Measurements from ENCODE around the gene CATSPERD.

Gene CATSPERD

DNA sequence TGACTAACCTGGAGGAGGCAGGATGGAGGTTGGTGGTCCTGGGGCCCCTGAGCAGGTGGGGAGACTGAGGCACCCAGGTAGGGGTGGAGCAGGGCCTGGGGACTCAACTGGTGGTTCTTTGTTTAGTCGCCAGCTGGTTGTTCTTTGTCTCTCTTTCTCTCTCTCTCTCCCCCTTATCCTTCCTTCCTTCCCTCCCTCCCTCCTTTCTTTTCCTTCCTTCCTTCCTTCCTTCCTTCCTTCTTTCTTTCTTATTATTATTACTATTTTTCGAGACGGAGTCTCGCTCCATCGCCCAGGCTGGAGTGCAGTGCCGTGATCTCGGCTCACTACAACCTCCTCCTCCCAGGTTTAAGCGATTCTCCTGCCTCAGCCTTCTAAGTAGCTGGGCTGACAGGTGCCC lies 77.8 kb downstream of the CATSPERD start:
- Histone ChIP-seq H3K27me3 (ENCODE audit: control insufficient read depth, insufficient read depth, low read length) (peaks cover 36% of the 10 kb centered on the region), H3K36me3 (ENCODE audit: insufficient read depth, low read length) (no peaks in the 10 kb centered on the region), H3K4me2 (ENCODE audit: low read length) (no peak overlapping the region), H3K9me3 (replicated peaks; ENCODE audit: low read length) (no peaks in the 10 kb centered on the region), H3K4me1 (ENCODE audit: control insufficient read depth, insufficient read depth, low read length) (peaks cover 3% of the 10 kb centered on the region), H3K4me3 (ENCODE audit: low read length) (no peak overlapping the region), H3K9ac (ENCODE audit: low read depth, low read length) (no peak overlapping the region)

DNA sequence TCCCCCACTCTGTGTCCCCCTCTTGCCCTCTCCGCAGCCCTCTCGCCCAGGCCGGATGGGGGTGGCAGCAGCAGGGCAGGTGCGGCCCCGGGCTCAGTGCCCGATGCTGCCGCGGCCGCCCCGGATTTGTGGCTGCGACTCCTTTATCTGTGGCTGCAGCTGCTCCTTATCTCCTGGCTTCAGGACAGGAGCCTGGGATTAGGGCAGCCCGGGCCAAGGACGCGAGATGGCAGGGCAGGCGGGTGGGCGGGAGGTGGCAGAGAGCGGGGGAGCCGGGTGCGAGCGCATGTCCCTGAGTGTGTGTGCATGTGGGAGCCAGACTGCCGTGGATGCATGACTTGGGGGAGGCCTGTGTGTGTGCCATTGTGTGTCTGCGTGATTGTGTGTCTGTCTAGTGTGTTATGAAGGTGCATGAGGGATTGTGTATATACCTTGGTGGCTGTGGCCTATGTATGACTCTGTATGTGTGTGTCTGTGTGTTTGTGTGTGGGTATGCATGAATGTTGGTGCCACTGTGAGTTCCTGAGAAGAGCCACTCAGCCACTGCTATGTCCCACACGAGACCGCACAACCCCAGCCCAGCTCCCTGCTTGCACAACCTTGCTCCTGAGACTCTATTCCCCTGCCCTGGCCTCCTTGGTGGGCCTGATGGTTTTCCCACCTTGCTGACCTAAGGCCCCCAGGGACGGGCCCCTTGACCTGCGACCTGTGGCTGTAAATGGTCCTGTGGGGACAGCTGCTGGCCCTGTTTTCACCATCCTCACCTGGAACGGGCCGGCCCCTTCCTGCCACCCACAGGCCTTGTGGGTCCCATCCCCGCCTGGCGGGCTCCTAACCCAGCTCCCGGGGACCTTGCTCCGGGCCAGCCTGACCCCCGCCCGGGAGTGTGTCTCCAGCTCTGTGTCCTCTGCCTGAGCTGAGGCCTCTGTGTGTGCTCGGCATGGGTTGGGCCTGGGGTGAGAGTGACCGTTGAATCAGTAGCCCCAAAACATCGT lies 79.1 kb downstream of the CATSPERD start:
- Histone ChIP-seq H3K9ac (ENCODE audit: low read depth, low read length) (no peak overlapping the region), H3K9me3 (replicated peaks; ENCODE audit: low read length) (no peaks in the 10 kb centered on the region), H3K36me3 (ENCODE audit: insufficient read depth, low read length) (no peaks in the 10 kb centered on the region), H3K4me3 (ENCODE audit: low read length) (no peak overlapping the region), H3K4me1 (ENCODE audit: control insufficient read depth, insufficient read depth, low read length) (peaks cover 9% of the 10 kb centered on the region), H3K4me2 (ENCODE audit: low read length) (no peak overlapping the region), H3K27me3 (ENCODE audit: control insufficient read depth, insufficient read depth, low read length) (peaks cover 44% of the 10 kb centered on the region)

DNA sequence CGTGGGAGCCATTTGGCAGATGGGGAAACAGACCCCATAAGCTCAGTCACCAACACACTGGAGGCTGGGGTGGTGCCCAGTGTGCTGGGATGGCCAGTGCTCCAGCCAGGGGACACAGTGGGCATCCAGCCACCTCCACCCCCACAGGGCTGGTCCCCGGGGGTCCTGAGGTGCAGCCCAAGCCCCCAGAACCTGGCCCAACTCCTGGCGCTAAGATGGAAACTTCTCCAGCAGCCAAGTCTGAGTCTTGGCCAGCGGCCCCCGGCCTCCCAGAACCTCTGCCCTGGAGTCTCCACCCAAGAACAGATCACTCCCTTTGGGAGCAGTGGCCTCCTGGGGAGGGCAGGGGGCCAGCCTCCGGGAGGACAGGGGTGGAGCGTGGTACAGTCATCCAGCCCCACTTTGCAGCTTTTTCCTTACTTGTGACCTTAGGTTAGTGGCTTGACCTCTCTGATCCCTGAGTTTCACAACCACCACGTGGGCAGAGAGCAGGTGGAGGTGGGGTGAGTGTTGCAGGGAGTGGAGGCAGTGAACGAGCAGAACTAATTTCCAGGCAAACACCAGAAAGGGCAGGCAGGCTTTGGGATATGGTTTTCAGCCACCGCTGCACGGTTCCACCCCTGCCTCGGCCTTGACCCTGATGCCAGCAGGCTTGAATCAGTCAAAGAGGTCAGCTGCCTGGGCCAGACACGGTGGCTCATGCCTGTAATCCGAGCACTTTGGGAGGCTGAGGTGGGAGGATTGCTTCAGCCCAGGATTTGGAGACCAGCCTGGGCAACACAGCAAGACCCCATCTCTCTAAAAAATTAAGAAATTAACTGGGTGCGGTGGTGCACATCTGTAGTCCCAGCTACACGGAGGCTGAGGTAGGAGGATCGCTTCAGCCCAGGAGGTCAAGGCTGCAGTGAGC lies 80.2 kb downstream of the CATSPERD start:
- Histone ChIP-seq H3K36me3 (ENCODE audit: insufficient read depth, low read length) (no peaks in the 10 kb centered on the region), H3K27me3 (ENCODE audit: control insufficient read depth, insufficient read depth, low read length) (peaks cover 49% of the 10 kb centered on the region), H3K9ac (ENCODE audit: low read depth, low read length) (no peak overlapping the region), H3K4me2 (ENCODE audit: low read length) (no peak overlapping the region), H3K4me3 (ENCODE audit: low read length) (no peak overlapping the region), H3K4me1 (ENCODE audit: control insufficient read depth, insufficient read depth, low read length) (peaks cover 9% of the 10 kb centered on the region), H3K9me3 (replicated peaks; ENCODE audit: low read length) (no peaks in the 10 kb centered on the region)

DNA sequence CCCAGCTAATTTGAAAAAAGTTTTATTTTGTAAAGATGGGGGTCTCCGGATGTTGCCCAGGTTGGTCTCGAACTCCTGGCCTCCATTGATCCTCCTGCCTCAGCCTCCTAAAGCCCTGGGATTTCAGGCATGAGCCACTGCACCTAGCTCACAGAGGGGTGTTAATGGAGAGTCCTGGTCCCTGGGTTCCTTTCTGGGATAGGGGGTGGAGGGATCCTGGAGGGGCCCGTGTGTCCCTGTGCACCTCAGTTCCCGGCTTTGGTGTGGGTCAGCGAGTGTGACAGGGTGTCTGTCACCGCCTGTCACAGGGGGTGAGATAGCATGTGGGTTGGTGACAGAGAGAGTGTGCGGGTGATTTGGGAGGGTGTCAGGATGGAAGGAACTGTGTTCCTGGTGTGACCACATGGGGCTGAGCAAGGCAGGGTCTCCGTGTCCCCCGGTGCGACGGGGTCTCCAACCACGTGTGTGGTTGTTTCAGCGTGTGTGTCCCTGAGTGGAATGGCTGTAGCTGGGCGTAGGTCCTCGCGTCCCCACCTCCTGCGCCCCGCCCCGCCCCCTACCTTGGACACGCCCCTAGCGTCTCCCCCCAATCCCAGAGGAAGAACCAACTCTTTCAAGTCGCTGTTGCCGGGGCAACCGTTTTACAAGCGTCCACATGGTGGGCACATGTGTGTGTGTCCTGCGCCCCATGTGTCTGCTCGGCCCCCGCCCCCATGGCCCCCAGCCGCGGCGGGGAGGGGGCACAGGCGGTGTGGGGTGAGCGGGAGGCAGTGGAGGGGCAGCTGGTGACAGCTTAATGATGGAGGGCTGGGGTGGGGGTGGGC lies 81.6 kb downstream of the CATSPERD start:
- H3K4me3 ChIP-seq (ENCODE audit: low read length), result no peak overlapping the region
- H3K9me3 ChIP-seq (replicated peaks; ENCODE audit: low read length), result no peaks in the 10 kb centered on the region
- H3K4me1 ChIP-seq (ENCODE audit: control insufficient read depth, insufficient read depth, low read length), result peaks cover 9% of the 10 kb centered on the region
- H3K9ac ChIP-seq (ENCODE audit: low read depth, low read length), result no peak overlapping the region
- H3K4me2 ChIP-seq (ENCODE audit: low read length), result no peak overlapping the region
- no peaks in the 10 kb centered on the region for H3K36me3 ChIP-seq (ENCODE audit: insufficient read depth, low read length)
- H3K27me3 ChIP-seq (ENCODE audit: control insufficient read depth, insufficient read depth, low read length), result peaks cover 62% of the 10 kb centered on the region

DNA sequence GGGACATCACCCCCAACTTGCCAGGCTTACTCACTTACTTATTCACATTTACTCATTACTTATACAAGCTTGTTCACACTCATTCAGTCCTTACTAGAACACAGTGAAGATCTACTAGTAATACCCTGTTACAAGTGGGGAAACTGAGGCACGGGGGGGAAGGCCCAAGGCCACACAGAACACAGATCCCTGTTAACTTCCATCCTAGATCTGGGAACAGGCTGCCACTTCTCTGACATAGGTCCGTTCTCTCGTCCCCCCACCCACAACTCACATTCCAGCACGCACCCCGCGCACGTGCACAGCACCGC lies 83.0 kb downstream of the CATSPERD start:
- Histone ChIP-seq H3K4me2 (ENCODE audit: low read length) (peak overlapping the region; percentile 84), H3K9ac (ENCODE audit: low read depth, low read length) (no peak overlapping the region), H3K4me3 (ENCODE audit: low read length) (peak overlapping the region; percentile 61), H3K36me3 (ENCODE audit: insufficient read depth, low read length) (no peaks in the 10 kb centered on the region), H3K4me1 (ENCODE audit: control insufficient read depth, insufficient read depth, low read length) (peaks cover 9% of the 10 kb centered on the region), H3K27me3 (ENCODE audit: control insufficient read depth, insufficient read depth, low read length) (peaks cover 63% of the 10 kb centered on the region), H3K9me3 (replicated peaks; ENCODE audit: low read length) (no peaks in the 10 kb centered on the region)

DNA sequence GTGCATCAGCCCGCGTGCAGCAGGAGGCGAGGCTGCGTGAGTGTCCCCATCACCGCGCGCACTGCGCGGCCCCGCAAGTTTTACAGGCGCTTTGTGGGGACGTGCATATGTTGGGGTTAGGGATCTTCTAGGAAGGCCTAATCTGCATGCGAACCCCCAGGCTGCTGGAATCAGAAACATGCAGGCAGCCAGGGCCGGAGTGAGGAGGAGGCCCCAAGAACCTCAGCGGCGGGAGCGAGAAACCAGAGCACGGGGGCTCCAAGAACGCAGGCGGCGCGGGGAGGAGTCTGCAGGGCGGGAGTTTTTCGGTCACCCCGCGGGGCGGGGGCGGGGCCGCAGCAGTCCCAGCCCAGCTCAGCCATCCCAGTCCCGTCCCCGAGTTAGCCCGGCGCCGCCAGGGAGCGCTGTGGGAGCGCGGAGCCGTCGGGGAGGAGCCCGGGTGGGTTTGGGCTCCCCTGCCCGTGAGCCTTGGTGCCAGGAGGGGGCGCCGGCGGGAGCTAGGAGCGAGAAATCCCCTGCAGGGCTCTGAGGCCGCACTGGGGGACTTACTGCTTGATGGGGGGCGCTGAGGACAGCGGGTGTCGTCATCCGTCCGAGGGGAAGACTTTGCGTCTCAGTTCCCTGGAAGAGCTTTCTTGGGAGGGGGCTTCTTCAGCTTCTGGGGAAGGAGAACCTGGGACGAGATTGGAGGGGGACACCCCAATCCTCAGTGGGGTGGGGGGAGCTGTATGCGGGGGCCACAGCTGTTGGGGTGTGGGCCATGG lies 83.5 kb downstream of the CATSPERD start:
- peak overlapping the region; percentile 21 for H3K9ac ChIP-seq (ENCODE audit: low read depth, low read length)
- H3K9me3 ChIP-seq (replicated peaks; ENCODE audit: low read length), result no peaks in the 10 kb centered on the region
- H3K4me2 ChIP-seq (ENCODE audit: low read length), result peak overlapping the region; percentile 84
- H3K36me3 ChIP-seq (ENCODE audit: insufficient read depth, low read length), result no peaks in the 10 kb centered on the region
- H3K27me3 ChIP-seq (ENCODE audit: control insufficient read depth, insufficient read depth, low read length), result peaks cover 60% of the 10 kb centered on the region
- H3K4me3 ChIP-seq (ENCODE audit: low read length), result peak overlapping the region; percentile 61
- peaks cover 9% of the 10 kb centered on the region for H3K4me1 ChIP-seq (ENCODE audit: control insufficient read depth, insufficient read depth, low read length)

DNA sequence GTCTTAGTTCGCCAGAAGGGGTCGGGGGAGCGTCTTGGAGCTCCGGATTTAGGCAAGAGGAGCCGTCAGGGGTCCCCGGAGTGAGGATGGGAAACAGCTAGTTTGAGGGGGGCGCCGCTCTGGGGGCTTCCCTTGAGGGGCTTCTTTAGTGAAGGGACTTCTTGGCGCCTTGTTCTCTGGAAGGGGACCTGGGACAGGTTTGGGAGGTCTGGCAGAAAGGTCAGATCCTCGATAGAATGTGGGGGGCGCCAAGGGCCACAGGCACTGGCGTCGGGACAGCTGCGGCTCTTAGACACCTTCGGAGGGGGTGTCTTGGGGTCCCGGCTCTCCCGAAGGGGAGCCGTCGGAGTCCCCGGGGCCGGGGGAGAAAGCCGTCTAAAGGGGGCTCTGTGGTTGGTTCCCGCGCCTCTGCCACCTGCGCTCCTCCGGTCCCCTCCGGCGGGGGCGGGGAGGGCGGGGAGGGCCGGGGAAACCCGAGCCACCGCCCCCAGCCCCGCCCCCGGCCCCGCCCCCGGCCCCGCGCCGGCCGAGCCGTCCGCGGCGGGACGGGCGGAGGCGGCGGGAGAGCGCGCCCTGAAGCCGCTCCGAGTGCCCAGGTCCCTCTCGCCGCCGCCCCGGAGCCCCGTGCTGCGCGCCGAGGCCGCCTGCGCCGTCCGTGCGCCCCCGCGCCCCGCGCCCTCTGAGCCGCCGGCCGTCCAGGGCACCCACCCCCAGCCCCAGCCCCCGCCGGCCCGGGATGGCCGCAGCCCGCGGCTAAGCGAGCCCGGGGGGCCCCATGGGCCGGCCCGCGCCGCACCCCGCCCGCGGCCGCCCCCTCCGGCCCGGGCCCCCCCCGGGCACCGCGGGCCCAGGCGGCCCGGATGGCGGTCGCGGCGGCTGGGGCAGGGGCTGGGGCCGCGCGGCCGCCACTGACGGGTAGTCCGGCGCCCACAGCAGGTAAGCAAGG lies 84.4 kb downstream of the CATSPERD start, which contains the start of gene NRTN:
Gene NRTN (plus strand): TSS at position 552 of the 946 bp plus-strand sequence. CDS start 19,099 bp downstream, outside the sequence.
- Histone ChIP-seq H3K36me3 (ENCODE audit: insufficient read depth, low read length) (no peaks in the 10 kb centered on the region), H3K27me3 (ENCODE audit: control insufficient read depth, insufficient read depth, low read length) (peaks cover 52% of the 10 kb centered on the region), H3K4me3 (ENCODE audit: low read length) (peak within 1 kb of the TSS; percentile 61), H3K4me1 (ENCODE audit: control insufficient read depth, insufficient read depth, low read length) (peaks cover 6% of the 10 kb centered on the region), H3K4me2 (ENCODE audit: low read length) (peak within 1 kb of the TSS; percentile 84), H3K9me3 (replicated peaks; ENCODE audit: low read length) (no peaks in the 10 kb centered on the region), H3K9ac (ENCODE audit: low read depth, low read length) (no peak within 1 kb of the TSS)

DNA sequence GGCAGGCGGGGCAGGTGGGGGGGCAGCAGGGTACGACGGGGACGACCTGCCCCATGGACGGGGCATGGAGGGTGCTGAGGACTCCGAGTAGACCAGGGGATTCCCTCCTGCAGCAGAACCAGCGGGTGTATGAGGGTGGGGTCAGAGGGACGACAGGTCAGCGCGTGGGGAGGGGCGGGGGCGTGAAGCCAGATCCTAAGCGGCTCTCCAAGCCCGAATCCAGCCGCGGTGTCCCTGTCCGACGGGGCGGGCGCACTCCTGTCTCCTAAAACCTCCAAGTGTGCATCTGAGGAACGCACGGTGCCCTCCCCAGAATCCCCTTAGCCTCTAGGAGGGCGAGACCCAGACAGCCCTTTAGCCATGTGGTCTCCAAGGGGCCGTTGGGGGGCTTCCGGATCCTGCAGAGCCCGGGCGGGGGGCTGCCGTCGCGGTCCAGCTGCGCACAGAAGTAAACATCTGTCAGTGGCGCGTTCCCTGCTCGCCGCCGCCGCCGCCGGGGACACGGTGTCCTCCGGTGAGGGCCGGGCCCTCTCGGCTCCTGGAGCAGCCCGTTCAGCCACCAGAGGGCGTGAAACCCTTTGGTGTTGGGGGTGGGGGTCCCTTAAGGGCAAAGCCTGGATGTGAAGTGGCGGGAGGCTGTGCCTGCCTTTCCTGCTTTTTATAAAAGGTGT lies 85.2 kb downstream of the CATSPERD start:
- Histone ChIP-seq H3K27me3 (ENCODE audit: control insufficient read depth, insufficient read depth, low read length) (peaks cover 44% of the 10 kb centered on the region), H3K36me3 (ENCODE audit: insufficient read depth, low read length) (no peaks in the 10 kb centered on the region), H3K9me3 (replicated peaks; ENCODE audit: low read length) (no peaks in the 10 kb centered on the region), H3K4me1 (ENCODE audit: control insufficient read depth, insufficient read depth, low read length) (peaks cover 6% of the 10 kb centered on the region), H3K4me3 (ENCODE audit: low read length) (no peak overlapping the region), H3K9ac (ENCODE audit: low read depth, low read length) (no peak overlapping the region), H3K4me2 (ENCODE audit: low read length) (no peak overlapping the region)

DNA sequence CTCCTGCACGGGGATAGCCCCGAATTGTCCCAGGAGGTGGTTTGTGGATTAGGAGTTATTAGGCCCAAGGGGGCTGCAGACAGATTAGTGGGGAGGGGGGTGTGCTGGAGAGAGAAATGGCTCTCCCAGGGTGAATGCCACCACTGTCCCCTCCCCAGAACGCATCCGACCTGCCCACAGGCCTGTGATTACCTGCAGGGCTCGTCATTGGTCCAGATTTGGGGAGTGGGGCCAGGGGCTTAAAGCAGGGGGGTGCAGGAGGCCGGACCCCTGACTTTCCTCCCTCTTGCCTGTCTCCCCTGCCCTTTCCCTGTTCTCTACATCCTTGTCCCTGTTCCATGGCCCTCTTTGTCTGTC lies 85.7 kb downstream of the CATSPERD start:
- H3K36me3 ChIP-seq (ENCODE audit: insufficient read depth, low read length), result no peaks in the 10 kb centered on the region
- peaks cover 6% of the 10 kb centered on the region for H3K4me1 ChIP-seq (ENCODE audit: control insufficient read depth, insufficient read depth, low read length)
- peaks cover 42% of the 10 kb centered on the region for H3K27me3 ChIP-seq (ENCODE audit: control insufficient read depth, insufficient read depth, low read length)
- no peak overlapping the region for H3K9ac ChIP-seq (ENCODE audit: low read depth, low read length)
- no peaks in the 10 kb centered on the region for H3K9me3 ChIP-seq (replicated peaks; ENCODE audit: low read length)
- H3K4me3 ChIP-seq (ENCODE audit: low read length), result no peak overlapping the region
- H3K4me2 ChIP-seq (ENCODE audit: low read length), result no peak overlapping the region
